Measurements from ENCODE around the gene ZNF783.

- TF ChIP-seq, protein P1, sequence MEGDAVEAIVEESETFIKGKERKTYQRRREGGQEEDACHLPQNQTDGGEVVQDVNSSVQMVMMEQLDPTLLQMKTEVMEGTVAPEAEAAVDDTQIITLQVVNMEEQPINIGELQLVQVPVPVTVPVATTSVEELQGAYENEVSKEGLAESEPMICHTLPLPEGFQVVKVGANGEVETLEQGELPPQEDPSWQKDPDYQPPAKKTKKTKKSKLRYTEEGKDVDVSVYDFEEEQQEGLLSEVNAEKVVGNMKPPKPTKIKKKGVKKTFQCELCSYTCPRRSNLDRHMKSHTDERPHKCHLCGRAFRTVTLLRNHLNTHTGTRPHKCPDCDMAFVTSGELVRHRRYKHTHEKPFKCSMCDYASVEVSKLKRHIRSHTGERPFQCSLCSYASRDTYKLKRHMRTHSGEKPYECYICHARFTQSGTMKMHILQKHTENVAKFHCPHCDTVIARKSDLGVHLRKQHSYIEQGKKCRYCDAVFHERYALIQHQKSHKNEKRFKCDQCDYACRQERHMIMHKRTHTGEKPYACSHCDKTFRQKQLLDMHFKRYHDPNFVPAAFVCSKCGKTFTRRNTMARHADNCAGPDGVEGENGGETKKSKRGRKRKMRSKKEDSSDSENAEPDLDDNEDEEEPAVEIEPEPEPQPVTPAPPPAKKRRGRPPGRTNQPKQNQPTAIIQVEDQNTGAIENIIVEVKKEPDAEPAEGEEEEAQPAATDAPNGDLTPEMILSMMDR (IDR thresholded peaks at IDR 0.05): no peak
- no peak for TF ChIP-seq POLR2A (IDR thresholded peaks at IDR 0.05)
Measured at GRCh38 chr7:149238051-149238450, 23.9 kb upstream of the ZNF783 start.
